Transverse colon (tissue), 4 donors: ENCODE measurements around the gene SOX5. TPM values are rescaled to one million over a fixed set of nuclear protein-coding genes. Genes with fewer than 3 reads are reported as not detected.

Experiments
- DNase-seq: peaks from one replicate; pipeline ENCODE4 v3.0.0-alpha.2; 2019
- H3K27ac ChIP-seq, 4 donors: fragments of 200-600 bp; sonication (generic); 2 replicates each; pipeline ENCODE4 v1.5.1; 2016 to 2018; ENCODE audit warnings: inconsistent platforms in 4 of 4
- H3K27me3 ChIP-seq: fragments of 200-600 bp; sonication (generic); 2 replicates; pipeline ENCODE4 v1.5.1; 2017; ENCODE audit warnings: inconsistent platforms
- H3K36me3 ChIP-seq, 4 donors: fragments of 200-600 bp; sonication (generic); 2 replicates each; pipeline ENCODE4 v1.5.1; 2017 to 2019; ENCODE audit warnings: inconsistent platforms in 4 of 4
- H3K4me1 ChIP-seq, 4 donors: fragments of 200-600 bp; sonication (generic); 2 replicates each; pipeline ENCODE4 v1.5.1; 2017 to 2020; ENCODE audit warnings: inconsistent platforms in 4 of 4
- H3K4me3 ChIP-seq, 4 donors: fragments of 200-600 bp; sonication (generic); 1 replicate in 1 of 4; 2 replicates in 3 of 4; pipeline versions ENCODE4 v1.5.1 to v1.6.1; 2017 to 2019; ENCODE audit warnings: inconsistent platforms in 4 of 4
- H3K9me3 ChIP-seq, 2 donors: fragments of 200-600 bp; sonication (generic); 2 replicates each; pipeline ENCODE4 v1.5.1; 2017 to 2019; ENCODE audit warnings: inconsistent platforms in 2 of 2
- EP300 ChIP-seq: sonication (generic); formaldehyde crosslinking; IDR thresholded peaks from one replicate; pipeline ENCODE4 v1.6.1; 2017; ENCODE audit warnings: antibody characterized with exemption, low read depth
- POLR2A ChIP-seq: fragments of 450-650 bp; IDR thresholded peaks from one replicate; pipeline ENCODE4 v1.6.1; 2016; ENCODE audit warnings: antibody characterized with exemption, mild to moderate bottlenecking, moderate library complexity
- POLR2AphosphoS5 ChIP-seq, 3 donors: sonication (generic); formaldehyde crosslinking; IDR thresholded peaks; one replicate each; pipeline ENCODE4 v1.6.1; 2016; ENCODE audit warnings: antibody characterized with exemption in 3 of 3
- WGBS, 2 donors: methylation state at CpG; one replicate each; pipeline ENCODE4 v1.1.5; 2018; ENCODE audit warnings: low coverage in 1 of 2; 5-methylcytosine and 5-hydroxymethylcytosine counted together
- in situ Hi-C, 4 donors: fragments of 200-750 bp; cut with MboI; loops; one replicate each; pipeline versions ENCODE4 v1.15.0 to v1.15.1; 2017; ENCODE audit warnings: low sequenced_read_pairs in 3 of 4, low pct_ligation_motif_present in 1 of 4, low pct_unique_long_range_greater_than_20kb in 1 of 4
- intact Hi-C: fragments of 100-400 bp; cut with DNase I; formaldehyde crosslinking; loops from one replicate; pipeline ENCODE4 v1.15.1; 2023; ENCODE audit warnings: low total_unique reads
- total RNA-seq, 4 donors: library from RNA; depleted of rRNA; stranded (reverse); fragments of >200 nt; gene quantifications; one replicate each; pipeline ENCODE4 v1.1.0, GENCODE V29; 2016
- TF ChIP-seq, protein P1 (sequence below), 5 experiments: fragments of 200-600 bp in 3 of 5; fragments of 450-650 bp in 2 of 5; sonication (generic) in 3 of 5; IDR thresholded peaks; 1 replicate in 2 of 5; 2 replicates in 3 of 5; pipeline ENCODE4 v1.5.1; 2016 to 2017; ENCODE audit warnings: antibody characterized with exemption in 5 of 5, inconsistent platforms in 3 of 5, mild to moderate bottlenecking in 2 of 5, moderate library complexity in 1 of 5

The SOX5 gene
- total RNA-seq, 4 donors from 2014 or later: 1.00 to 9.8 (median 3.2) TPM

DNA sequence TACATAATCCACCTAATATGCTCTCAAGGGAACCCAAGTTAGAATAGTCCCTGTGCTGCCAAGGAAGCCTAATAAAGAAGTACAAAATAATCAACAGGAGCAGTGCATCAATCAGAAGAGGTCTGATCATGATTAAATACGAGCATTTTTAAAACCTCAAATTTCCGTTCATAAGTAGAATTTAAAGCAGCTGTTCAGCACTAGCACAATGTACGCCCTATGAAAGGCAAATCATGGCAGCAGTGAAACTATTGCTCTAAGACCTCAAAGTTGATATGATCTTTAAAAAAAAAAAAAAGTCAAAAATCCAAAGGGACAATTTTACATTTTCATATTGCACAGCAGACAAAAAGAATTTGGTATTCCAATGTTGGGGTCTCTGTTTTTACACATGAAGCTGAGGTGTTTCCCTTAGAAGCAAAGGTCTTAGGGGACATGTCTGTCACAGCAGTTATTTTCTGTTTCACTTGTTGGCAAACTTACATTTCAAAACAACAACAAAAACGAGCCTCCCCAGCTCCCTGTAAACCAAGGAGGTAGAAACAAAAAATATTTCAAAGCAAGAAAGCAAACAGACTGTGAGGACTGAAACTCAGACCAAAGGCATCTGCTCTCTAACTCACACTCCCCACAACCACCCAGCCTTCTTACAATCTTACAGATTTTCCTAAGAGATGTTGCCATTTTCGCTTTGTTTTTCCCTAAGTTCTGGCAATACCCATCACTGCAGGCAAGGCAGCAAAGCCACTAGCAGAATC, 28.2 kb downstream of the SOX5 start:
- Histone ChIP-seq H3K4me3 (no peak overlapping the region), H3K4me1 (no peaks in the 10 kb centered on the region), H3K9me3 (no peaks in the 10 kb centered on the region), H3K27me3 (no peaks in the 10 kb centered on the region), H3K36me3 (no peaks in the 10 kb centered on the region), H3K27ac (no peak overlapping the region)
- intact Hi-C loops: no loop called here
- no peak for TF ChIP-seq POLR2A
- no peak for TF ChIP-seq POLR2AphosphoS5 (IDR thresholded peaks at IDR 0.05)
- TF ChIP-seq, protein P1, sequence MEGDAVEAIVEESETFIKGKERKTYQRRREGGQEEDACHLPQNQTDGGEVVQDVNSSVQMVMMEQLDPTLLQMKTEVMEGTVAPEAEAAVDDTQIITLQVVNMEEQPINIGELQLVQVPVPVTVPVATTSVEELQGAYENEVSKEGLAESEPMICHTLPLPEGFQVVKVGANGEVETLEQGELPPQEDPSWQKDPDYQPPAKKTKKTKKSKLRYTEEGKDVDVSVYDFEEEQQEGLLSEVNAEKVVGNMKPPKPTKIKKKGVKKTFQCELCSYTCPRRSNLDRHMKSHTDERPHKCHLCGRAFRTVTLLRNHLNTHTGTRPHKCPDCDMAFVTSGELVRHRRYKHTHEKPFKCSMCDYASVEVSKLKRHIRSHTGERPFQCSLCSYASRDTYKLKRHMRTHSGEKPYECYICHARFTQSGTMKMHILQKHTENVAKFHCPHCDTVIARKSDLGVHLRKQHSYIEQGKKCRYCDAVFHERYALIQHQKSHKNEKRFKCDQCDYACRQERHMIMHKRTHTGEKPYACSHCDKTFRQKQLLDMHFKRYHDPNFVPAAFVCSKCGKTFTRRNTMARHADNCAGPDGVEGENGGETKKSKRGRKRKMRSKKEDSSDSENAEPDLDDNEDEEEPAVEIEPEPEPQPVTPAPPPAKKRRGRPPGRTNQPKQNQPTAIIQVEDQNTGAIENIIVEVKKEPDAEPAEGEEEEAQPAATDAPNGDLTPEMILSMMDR (IDR thresholded peaks at IDR 0.05): no peak
- no peak for TF ChIP-seq EP300
- no peak for DNase-seq
- in situ Hi-C loops: no loop called here
- 57 to 71% methylated on average over 4 to 5 of the region's 5 CpGs for WGBS, 2 donors

DNA sequence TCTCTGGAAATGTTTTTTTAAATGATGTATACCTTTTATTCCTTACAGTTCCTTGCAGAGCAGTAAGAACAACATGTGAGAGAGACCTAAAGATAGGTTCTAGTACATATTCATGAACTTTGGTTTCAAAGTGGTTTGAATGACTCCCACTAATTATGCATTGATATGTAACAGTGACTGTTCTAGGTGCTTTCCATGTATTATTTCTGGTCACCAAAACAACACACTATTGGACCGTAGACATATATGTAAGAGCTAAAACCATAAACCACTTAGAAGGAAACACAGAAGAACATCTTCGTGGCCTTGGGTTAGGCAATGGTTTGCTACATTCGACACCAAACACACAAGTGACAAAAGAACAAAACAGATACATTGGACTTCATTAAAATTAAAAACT, 37.9 kb downstream of the SOX5 start:
- H3K9me3 ChIP-seq: no peaks in the 10 kb centered on the region
- H3K4me1 ChIP-seq: no peaks in the 10 kb centered on the region
- H3K4me3 ChIP-seq: no peak overlapping the region
- in situ Hi-C loops: no loop called here
- intact Hi-C loops: no loop called here
- H3K36me3 ChIP-seq: no peaks in the 10 kb centered on the region
- no peaks in the 10 kb centered on the region for H3K27me3 ChIP-seq
- no peak for DNase-seq
- WGBS, 2 donors: 78 to 87% methylated on average over 3 of the region's 3 CpGs
- no peak overlapping the region for H3K27ac ChIP-seq
- TF ChIP-seq POLR2A (no peak), POLR2AphosphoS5 (IDR thresholded peaks at IDR 0.05) (no peak), EP300 (no peak)
- TF ChIP-seq, protein P1 (IDR thresholded peaks at IDR 0.05): no peak

DNA sequence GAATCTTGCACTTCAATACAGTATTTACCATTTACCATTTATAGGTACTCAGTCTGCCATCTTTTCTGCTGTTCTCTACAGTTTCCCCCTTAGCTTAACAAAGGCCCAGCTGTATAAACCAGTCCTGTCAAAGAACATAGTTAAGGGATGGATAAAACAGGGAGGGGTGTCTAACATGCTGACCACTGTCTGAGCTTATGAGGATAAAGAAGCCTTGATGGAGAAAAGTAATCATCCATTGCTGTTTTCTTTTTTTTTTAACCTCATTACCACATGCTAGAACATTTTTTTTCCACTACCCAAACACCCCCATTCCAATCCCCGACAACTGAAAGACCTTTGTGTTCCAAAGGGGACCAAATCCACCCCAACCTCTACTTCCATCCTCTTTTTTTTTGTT, 39.9 kb downstream of the SOX5 start:
- DNase-seq: no peak
- H3K4me3 ChIP-seq: no peak overlapping the region
- intact Hi-C loops (no loop called here), in situ Hi-C loops (no loop called here)
- no peaks in the 10 kb centered on the region for H3K4me1 ChIP-seq
- no peak for TF ChIP-seq POLR2A
- no peak for TF ChIP-seq POLR2AphosphoS5 (IDR thresholded peaks at IDR 0.05)
- TF ChIP-seq, protein P1 (IDR thresholded peaks at IDR 0.05): no peak
- no peak for TF ChIP-seq EP300
- H3K36me3 ChIP-seq: no peaks in the 10 kb centered on the region
- no peak overlapping the region for H3K27ac ChIP-seq
- H3K27me3 ChIP-seq: no peaks in the 10 kb centered on the region
- WGBS, 2 donors: 57 to 77% methylated on average over 1 of the region's 1 CpG
- H3K9me3 ChIP-seq: no peaks in the 10 kb centered on the region

DNA sequence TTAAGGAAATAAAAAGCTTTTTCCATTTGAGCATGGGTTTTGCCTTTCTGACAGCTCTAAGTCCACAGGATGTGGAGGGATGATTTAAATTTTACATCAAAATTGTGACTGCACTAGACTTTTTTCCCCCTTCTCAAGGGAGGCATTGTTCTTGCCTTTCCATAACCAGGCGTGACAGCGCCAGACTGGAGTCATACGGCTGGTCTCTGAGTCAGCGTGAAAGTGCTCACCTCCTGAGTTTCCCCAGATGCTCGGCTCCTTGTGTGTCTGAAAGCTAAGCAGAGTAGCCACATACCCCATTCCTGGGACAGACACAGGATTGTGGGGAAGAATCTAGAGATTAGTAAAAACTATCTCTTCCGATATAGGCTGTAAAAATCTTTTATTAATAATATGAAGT, 43.1 kb downstream of the SOX5 start:
- 79 to 92% methylated on average over 5 to 6 of the region's 6 CpGs for WGBS, 2 donors
- no peak overlapping the region for H3K4me3 ChIP-seq
- H3K9me3 ChIP-seq: no peaks in the 10 kb centered on the region
- no peaks in the 10 kb centered on the region for H3K4me1 ChIP-seq
- no peak for DNase-seq
- intact Hi-C loops (no loop called here), in situ Hi-C loops (no loop called here)
- no peak overlapping the region for H3K27ac ChIP-seq
- TF ChIP-seq POLR2AphosphoS5 (IDR thresholded peaks at IDR 0.05): no peak
- TF ChIP-seq, protein P1 (IDR thresholded peaks at IDR 0.05): no peak
- no peaks in the 10 kb centered on the region for H3K27me3 ChIP-seq
- H3K36me3 ChIP-seq: no peaks in the 10 kb centered on the region
